SK-N-SH (cell line): ENCODE measurements around the gene FRMD4B. TPM values are rescaled to one million over a fixed set of nuclear protein-coding genes. Genes with fewer than 3 reads are reported as not detected.
A peak's percentile ranks its signal among the peaks of the same experiment; 100 is the strongest.

ENCODE experiments used
- CTCF ChIA-PET: fragments of 300-600, 350-600 bp; formaldehyde crosslinking; extraction: SDS; loops from one replicate; lab custom pipeline; 2021; lab: Yijun Ruan, JAX
- POLR2A ChIA-PET: fragments of 350-600 bp; sonication (Branson Sonifier 250); formaldehyde crosslinking; extraction: SDS; loops from one replicate; lab custom pipeline; 2020; ENCODE audit warnings: antibody characterized with exemption, inconsistent platforms; lab: Yijun Ruan, JAX
- DNase-seq: peaks from one replicate; pipeline ENCODE4 v3.0.0; 2012
- H2AFZ ChIP-seq: fragments of 200-600 bp; sonication (generic); 2 replicates; pipeline ENCODE4 v1.8.1; 2016; ENCODE audit warnings: antibody characterized with exemption, mild to moderate bottlenecking, low read depth
- H3F3A ChIP-seq: fragments of 200-600 bp; sonication (generic); replicated peaks from 2 replicates; pipeline ENCODE3; 2016; ENCODE audit warnings: antibody characterized with exemption, mild to moderate bottlenecking; ENCODE audit not compliant: insufficient read depth
- H3K27ac ChIP-seq, 2 experiments: fragments of 200-500 bp in 1 of 2; fragments of 200-600 bp in 1 of 2; sonication (Bioruptor generic) in 1 of 2; sonication (generic), shearing (Covaris generic) in 1 of 2; 2 replicates each; pipeline versions ENCODE4 v1.5.1 to v1.6.1; 2014 to 2016; ENCODE audit warnings: low read depth in 2 of 2, inconsistent platforms in 1 of 2, low read length in 1 of 2, mild to moderate bottlenecking in 1 of 2, mixed read lengths in 1 of 2
- H3K27me3 ChIP-seq: fragments of 200-600 bp; sonication (generic), shearing (Covaris generic); 2 replicates; pipeline ENCODE4 v1.6.1; 2016; ENCODE audit warnings: mixed run types; ENCODE audit not compliant: insufficient read depth
- H3K36me3 ChIP-seq, 2 experiments: fragments of 200-500 bp in 1 of 2; fragments of 200-600 bp in 1 of 2; sonication (Bioruptor generic) in 1 of 2; sonication (generic) in 1 of 2; replicated peaks in 1 of 2; 2 replicates each; pipeline versions ENCODE3 to v1.5.1; 2014 to 2016; ENCODE audit warnings: low read length in 1 of 2, mild to moderate bottlenecking in 1 of 2; ENCODE audit not compliant: insufficient read depth in 2 of 2, control insufficient read depth in 1 of 2
- H3K4me1 ChIP-seq, 2 experiments: fragments of 200-500 bp in 1 of 2; fragments of 200-600 bp in 1 of 2; sonication (Bioruptor generic) in 1 of 2; sonication (generic), shearing (Covaris generic) in 1 of 2; 2 replicates each; pipeline versions ENCODE4 v1.5.1 to v1.6.1; 2014 to 2016; ENCODE audit warnings: low read depth in 1 of 2, low read length in 1 of 2, mixed run types in 1 of 2; ENCODE audit not compliant: insufficient read depth in 2 of 2, control insufficient read depth in 1 of 2
- H3K4me2 ChIP-seq: fragments of 200-600 bp; sonication (generic), shearing (Covaris generic); 2 replicates; pipeline ENCODE4 v1.6.1; 2017; ENCODE audit warnings: mixed run types
- H3K4me3 ChIP-seq, 2 experiments: fragments of 200-500 bp in 1 of 2; fragments of 200-600 bp in 1 of 2; sonication (Bioruptor generic) in 1 of 2; sonication (generic), shearing (Covaris generic) in 1 of 2; 2 replicates each; pipeline versions ENCODE4 v1.5.1 to v1.8.1; 2014 to 2016; ENCODE audit warnings: low read depth in 2 of 2, inconsistent platforms in 1 of 2, low read length in 1 of 2, mild to moderate bottlenecking in 1 of 2, mixed read lengths in 1 of 2, moderate library complexity in 1 of 2
- H3K79me2 ChIP-seq: fragments of 200-600 bp; sonication (generic); 2 replicates; pipeline ENCODE4 v1.8.1; 2017; ENCODE audit warnings: mild to moderate bottlenecking; ENCODE audit not compliant: insufficient read depth
- H3K9ac ChIP-seq: fragments of 200-600 bp; sonication (generic); 2 replicates; pipeline ENCODE4 v1.6.1; 2017; ENCODE audit warnings: mixed run types
- H3K9me2 ChIP-seq: fragments of 200-600 bp; sonication (generic); 2 replicates; pipeline ENCODE4 v1.6.1; 2017; ENCODE audit warnings: mixed run types
- H3K9me3 ChIP-seq: fragments of 200-600 bp; sonication (generic); 2 replicates; pipeline ENCODE4 v1.6.1; 2017; ENCODE audit warnings: mixed run types, mild to moderate bottlenecking, moderate library complexity
- H4K20me1 ChIP-seq: fragments of 200-600 bp; sonication (generic); 2 replicates; pipeline ENCODE4 v1.6.1; 2017; ENCODE audit warnings: mild to moderate bottlenecking, mixed run types; ENCODE audit not compliant: insufficient read depth
- CHD2 ChIP-seq: fragments of 150-350 bp; IDR thresholded peaks from 2 replicates; pipeline ENCODE4 v1.6.1; 2018; ENCODE audit warnings: low read length; ENCODE audit not compliant: partially characterized antibody
- ELF1 ChIP-seq: IDR thresholded peaks from 2 replicates; pipeline ENCODE4 v1.4.0; 2012
- EP300 ChIP-seq, 2 experiments: IDR thresholded peaks; 2 replicates each; pipeline versions ENCODE4 v1.4.0 to v1.6.1; 2012; ENCODE audit warnings: borderline replicate concordance in 1 of 2, low read depth in 1 of 2, low read length in 1 of 2
- FOXJ3 ChIP-seq: sonication (generic); formaldehyde crosslinking; IDR thresholded peaks from 2 replicates; pipeline ENCODE4 v1.5.1; 2020; ENCODE audit warnings: mild to moderate bottlenecking, missing genetic modification reagents
- GATA2 ChIP-seq: sonication (generic); formaldehyde crosslinking; IDR thresholded peaks from 2 replicates; pipeline ENCODE4 v1.5.0; 2020; ENCODE audit warnings: mild to moderate bottlenecking, missing genetic modification reagents
- SMC3 ChIP-seq: IDR thresholded peaks from 2 replicates; pipeline ENCODE4 v1.6.1; 2012; ENCODE audit warnings: low read depth, low read length, improper control_type of control experiment
- TEAD4 ChIP-seq: IDR thresholded peaks from 2 replicates; pipeline ENCODE4 v1.4.0; 2012; ENCODE audit warnings: mild to moderate bottlenecking, borderline replicate concordance; ENCODE audit not compliant: insufficient read depth
- WGBS: methylation state at CpG from one replicate; pipeline ENCODE4 v1.1.6; 2017; ENCODE audit warnings: low lambda C conversion rate; 5-methylcytosine and 5-hydroxymethylcytosine counted together
- polyA plus RNA-seq, 3 experiments: library from polyadenylated mRNA; depleted of rRNA; stranded (reverse); fragments of >200 nt; gene quantifications; 2 replicates each; pipeline ENCODE4 v1.2.3, GENCODE V29; 2012
- TF ChIP-seq, protein P1 (sequence below): IDR thresholded peaks from 2 replicates; pipeline ENCODE4 v1.4.0; 2012; ENCODE audit warnings: low read depth, borderline replicate concordance
- TF ChIP-seq, protein P2 (sequence below): fragments of 200-600 bp; sonication (generic); IDR thresholded peaks from 2 replicates; pipeline ENCODE4 v1.6.1; 2017; ENCODE audit warnings: antibody characterized with exemption, mild to moderate bottlenecking, moderate library complexity
- TF ChIP-seq, protein P3 (sequence below): fragments of 150-350 bp; IDR thresholded peaks from 2 replicates; pipeline ENCODE4 v1.6.1; 2016; ENCODE audit warnings: mild to moderate bottlenecking, low read depth, low read length
- TF ChIP-seq, protein P4 (sequence below): IDR thresholded peaks from 2 replicates; pipeline ENCODE4; 2012
- TF ChIP-seq, protein P5 (sequence below): IDR thresholded peaks from 2 replicates; pipeline ENCODE4 v1.4.0; 2012; ENCODE audit warnings: low read depth
- TF ChIP-seq, protein P6 (sequence below): fragments of 150-350 bp; IDR thresholded peaks from 2 replicates; pipeline ENCODE4 v1.6.1; 2017; ENCODE audit warnings: antibody characterized with exemption, low read length, low read depth, borderline replicate concordance

FRMD4B gene
- polyA plus RNA-seq, 1 of the 3 experiments (the other 2 are of a cell fraction), result 0.53 TPM

DNA sequence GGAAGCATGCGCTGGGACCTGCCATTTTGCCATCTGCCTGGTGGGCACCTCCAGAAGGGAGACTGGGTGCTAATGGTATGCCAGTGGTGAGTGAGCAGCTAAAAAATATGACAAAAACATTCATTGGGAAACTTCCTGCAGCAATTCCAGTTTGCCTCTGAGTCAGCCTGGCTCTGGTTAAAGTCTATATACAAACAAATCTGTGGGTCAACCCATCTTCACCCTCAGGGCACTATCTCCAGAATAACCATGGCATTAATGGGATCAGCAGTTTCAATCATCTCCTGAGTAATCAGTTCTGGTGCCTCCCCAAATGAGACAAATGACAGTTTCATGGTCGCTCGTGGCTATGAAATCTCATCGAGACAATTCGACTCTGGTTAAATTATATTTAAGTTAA lies 21.5 kb downstream of the FRMD4B start:
- no peaks in the 10 kb centered on the region for H3K27me3 ChIP-seq
- H3K9me2 ChIP-seq, result no peaks in the 10 kb centered on the region
- ChIA-PET POLR2A (no interaction called here), CTCF (interaction anchor here (1.1 to 3.6 kb wide), 3 partner anchors 22 to 203 kb away, joined by 3 to 11 read pairs (median 7); partner anchors contain the start of gene FRMD4B)
- no peak overlapping the region for H3K4me3 ChIP-seq
- peak overlapping the region; percentile 61; the same call in 1 of the 2 replicates for H2AFZ ChIP-seq
- peak; percentile 56 for DNase-seq
- TF ChIP-seq, protein P1, sequence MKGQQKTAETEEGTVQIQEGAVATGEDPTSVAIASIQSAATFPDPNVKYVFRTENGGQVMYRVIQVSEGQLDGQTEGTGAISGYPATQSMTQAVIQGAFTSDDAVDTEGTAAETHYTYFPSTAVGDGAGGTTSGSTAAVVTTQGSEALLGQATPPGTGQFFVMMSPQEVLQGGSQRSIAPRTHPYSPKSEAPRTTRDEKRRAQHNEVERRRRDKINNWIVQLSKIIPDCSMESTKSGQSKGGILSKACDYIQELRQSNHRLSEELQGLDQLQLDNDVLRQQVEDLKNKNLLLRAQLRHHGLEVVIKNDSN, result no peak
- TF ChIP-seq EP300 (IDR thresholded peaks at IDR 0.05; ENCODE audit: borderline replicate concordance in 1 of 2, low read depth in 1 of 2, low read length in 1 of 2), result peak in 1 of 2 experiments; percentile 55; a peak in 1 of 4 replicates
- TF ChIP-seq, protein P2, sequence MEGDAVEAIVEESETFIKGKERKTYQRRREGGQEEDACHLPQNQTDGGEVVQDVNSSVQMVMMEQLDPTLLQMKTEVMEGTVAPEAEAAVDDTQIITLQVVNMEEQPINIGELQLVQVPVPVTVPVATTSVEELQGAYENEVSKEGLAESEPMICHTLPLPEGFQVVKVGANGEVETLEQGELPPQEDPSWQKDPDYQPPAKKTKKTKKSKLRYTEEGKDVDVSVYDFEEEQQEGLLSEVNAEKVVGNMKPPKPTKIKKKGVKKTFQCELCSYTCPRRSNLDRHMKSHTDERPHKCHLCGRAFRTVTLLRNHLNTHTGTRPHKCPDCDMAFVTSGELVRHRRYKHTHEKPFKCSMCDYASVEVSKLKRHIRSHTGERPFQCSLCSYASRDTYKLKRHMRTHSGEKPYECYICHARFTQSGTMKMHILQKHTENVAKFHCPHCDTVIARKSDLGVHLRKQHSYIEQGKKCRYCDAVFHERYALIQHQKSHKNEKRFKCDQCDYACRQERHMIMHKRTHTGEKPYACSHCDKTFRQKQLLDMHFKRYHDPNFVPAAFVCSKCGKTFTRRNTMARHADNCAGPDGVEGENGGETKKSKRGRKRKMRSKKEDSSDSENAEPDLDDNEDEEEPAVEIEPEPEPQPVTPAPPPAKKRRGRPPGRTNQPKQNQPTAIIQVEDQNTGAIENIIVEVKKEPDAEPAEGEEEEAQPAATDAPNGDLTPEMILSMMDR, result no peak
- no peak for TF ChIP-seq CHD2
- TF ChIP-seq GATA2 (CRISPR knock-in tag), result peak; percentile 55
- no peak for TF ChIP-seq SMC3
- TF ChIP-seq, protein P3, sequence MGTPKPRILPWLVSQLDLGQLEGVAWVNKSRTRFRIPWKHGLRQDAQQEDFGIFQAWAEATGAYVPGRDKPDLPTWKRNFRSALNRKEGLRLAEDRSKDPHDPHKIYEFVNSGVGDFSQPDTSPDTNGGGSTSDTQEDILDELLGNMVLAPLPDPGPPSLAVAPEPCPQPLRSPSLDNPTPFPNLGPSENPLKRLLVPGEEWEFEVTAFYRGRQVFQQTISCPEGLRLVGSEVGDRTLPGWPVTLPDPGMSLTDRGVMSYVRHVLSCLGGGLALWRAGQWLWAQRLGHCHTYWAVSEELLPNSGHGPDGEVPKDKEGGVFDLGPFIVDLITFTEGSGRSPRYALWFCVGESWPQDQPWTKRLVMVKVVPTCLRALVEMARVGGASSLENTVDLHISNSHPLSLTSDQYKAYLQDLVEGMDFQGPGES, result no peak
- TF ChIP-seq FOXJ3, result peak; percentile 45; the same call in 1 of the 2 replicates
- no peak for TF ChIP-seq TEAD4
- H3K9ac ChIP-seq, result no peak overlapping the region
- no peaks in the 10 kb centered on the region for H3K9me3 ChIP-seq
- WGBS, result 41% methylated on average over 5 of the region's 5 CpGs
- H3K79me2 ChIP-seq, result no peaks in the 10 kb centered on the region
- no peaks in the 10 kb centered on the region for H3K36me3 ChIP-seq
- peaks cover 0 to 5% of the 10 kb centered on the region in 2 experiments; a peak in 2 of 4 replicates for H3K4me1 ChIP-seq
- 0 out of 2 replicates have a peak overlapping the region, but pooled peaks have one; percentile 15 for H3K4me2 ChIP-seq
- peak overlapping the region; percentile 23 to 46; a peak in 3 of 4 replicates for H3K27ac ChIP-seq
- peaks cover 12% of the 10 kb centered on the region for H3F3A ChIP-seq
- H4K20me1 ChIP-seq, result no peaks in the 10 kb centered on the region

DNA sequence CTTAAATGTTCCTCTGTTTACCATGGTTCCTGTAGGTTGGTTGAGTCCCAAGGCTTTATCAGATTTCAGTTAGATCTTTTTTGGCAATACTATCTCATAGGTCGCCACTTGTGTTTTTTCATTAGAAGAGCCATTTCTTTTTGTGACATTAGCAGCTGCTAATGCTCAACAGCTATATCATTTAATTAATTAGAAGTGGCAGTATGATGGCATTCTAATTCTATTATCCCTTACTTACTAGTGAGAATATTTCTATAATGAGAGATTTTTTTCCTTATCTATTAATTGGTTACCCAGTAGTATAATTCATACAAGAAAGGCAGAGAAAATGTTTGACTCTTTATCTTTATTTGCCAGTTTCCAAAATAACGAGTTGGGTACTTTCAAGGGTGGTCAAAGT lies 25.2 kb downstream of the FRMD4B start:
- no peaks in the 10 kb centered on the region for H3K9me2 ChIP-seq
- H3K9me3 ChIP-seq, result no peaks in the 10 kb centered on the region
- TF ChIP-seq, protein P4, sequence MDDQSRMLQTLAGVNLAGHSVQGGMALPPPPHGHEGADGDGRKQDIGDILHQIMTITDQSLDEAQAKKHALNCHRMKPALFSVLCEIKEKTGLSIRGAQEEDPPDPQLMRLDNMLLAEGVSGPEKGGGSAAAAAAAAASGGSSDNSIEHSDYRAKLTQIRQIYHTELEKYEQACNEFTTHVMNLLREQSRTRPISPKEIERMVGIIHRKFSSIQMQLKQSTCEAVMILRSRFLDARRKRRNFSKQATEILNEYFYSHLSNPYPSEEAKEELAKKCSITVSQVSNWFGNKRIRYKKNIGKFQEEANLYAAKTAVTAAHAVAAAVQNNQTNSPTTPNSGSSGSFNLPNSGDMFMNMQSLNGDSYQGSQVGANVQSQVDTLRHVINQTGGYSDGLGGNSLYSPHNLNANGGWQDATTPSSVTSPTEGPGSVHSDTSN, result no peak
- TF ChIP-seq SMC3 (no peak), GATA2 (CRISPR knock-in tag) (no peak), ELF1 (no peak)
- TF ChIP-seq, protein P5, sequence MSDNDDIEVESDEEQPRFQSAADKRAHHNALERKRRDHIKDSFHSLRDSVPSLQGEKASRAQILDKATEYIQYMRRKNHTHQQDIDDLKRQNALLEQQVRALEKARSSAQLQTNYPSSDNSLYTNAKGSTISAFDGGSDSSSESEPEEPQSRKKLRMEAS, result no peak
- TF ChIP-seq, protein P6, sequence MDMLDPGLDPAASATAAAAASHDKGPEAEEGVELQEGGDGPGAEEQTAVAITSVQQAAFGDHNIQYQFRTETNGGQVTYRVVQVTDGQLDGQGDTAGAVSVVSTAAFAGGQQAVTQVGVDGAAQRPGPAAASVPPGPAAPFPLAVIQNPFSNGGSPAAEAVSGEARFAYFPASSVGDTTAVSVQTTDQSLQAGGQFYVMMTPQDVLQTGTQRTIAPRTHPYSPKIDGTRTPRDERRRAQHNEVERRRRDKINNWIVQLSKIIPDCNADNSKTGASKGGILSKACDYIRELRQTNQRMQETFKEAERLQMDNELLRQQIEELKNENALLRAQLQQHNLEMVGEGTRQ, result no peak
- TF ChIP-seq, protein P3, result no peak
- H3K4me1 ChIP-seq, result peaks cover 0 to 5% of the 10 kb centered on the region in 2 experiments; a peak in 3 of 4 replicates
- H3K79me2 ChIP-seq, result no peaks in the 10 kb centered on the region
- no peak overlapping the region for H2AFZ ChIP-seq
- no peak overlapping the region for H3K4me2 ChIP-seq
- H3F3A ChIP-seq, result peaks cover 14% of the 10 kb centered on the region
- H4K20me1 ChIP-seq, result no peaks in the 10 kb centered on the region
- POLR2A ChIA-PET, result no interaction called here
- CTCF ChIA-PET, result interaction anchor here (1.2 kb wide), 1 partner anchor 49 kb away, joined by 6 read pairs; no protein-coding TSS in a partner anchor
- H3K4me3 ChIP-seq, result no peak overlapping the region
- 43% methylated on average over 2 of the region's 2 CpGs for WGBS
- no peak overlapping the region for H3K27ac ChIP-seq
- no peaks in the 10 kb centered on the region for H3K27me3 ChIP-seq
- DNase-seq, result no peak
- no peaks in the 10 kb centered on the region for H3K36me3 ChIP-seq
- no peak overlapping the region for H3K9ac ChIP-seq
